CD4-positive, alpha-beta T cell (primary cell): ENCODE results near the gene C6orf62. TPM values are rescaled to one million over a fixed set of nuclear protein-coding genes. Genes with fewer than 3 reads are reported as not detected.

ENCODE experiments used
- ATAC-seq: fragments of 200-7000 bp; cut with Tn5 transposase; one replicate; pipeline ENCODE4 v1.10.0; 2022; ENCODE audit warnings: mild to moderate bottlenecking; ENCODE audit not compliant: poor library complexity
- CTCF ChIA-PET: fragments of 350-600 bp; sonication (Branson Sonifier 250); formaldehyde crosslinking; loops from one replicate; lab custom pipeline; 2021; ENCODE audit warnings: antibody characterized with exemption, inconsistent platforms; lab: Charles Lee
- POLR2A ChIA-PET: fragments of 350-600 bp; sonication (Branson Sonifier 250); formaldehyde crosslinking; loops from one replicate; lab custom pipeline; 2021; ENCODE audit warnings: antibody characterized with exemption, inconsistent platforms; lab: Charles Lee
- DNase-seq, 14 experiments: peaks; one replicate each; pipeline ENCODE4 v3.0.0-alpha.2; 2013 to 2020; ENCODE audit warnings: mixed read lengths in 2 of 14
- H3K27ac ChIP-seq, 2 donors: one replicate each; pipeline versions ENCODE4 v1.5.1 to v1.7.0; 2013; ENCODE audit warnings: low read length in 2 of 2, low read depth in 1 of 2, mild to moderate bottlenecking in 1 of 2
- H3K27me3 ChIP-seq, 2 experiments: 1 replicate in 1 of 2; 2 replicates in 1 of 2; pipeline versions ENCODE4 v1.6.1 to v1.7.0; 2013; ENCODE audit warnings: low read length in 2 of 2, control low read depth in 1 of 2, mild to moderate bottlenecking in 1 of 2, moderate library complexity in 1 of 2; ENCODE audit not compliant: insufficient read depth in 2 of 2, control insufficient read depth in 1 of 2
- H3K36me3 ChIP-seq: one replicate; pipeline ENCODE4 v1.6.1; 2013; ENCODE audit warnings: low read length, control low read depth; ENCODE audit not compliant: insufficient read depth
- H3K4me1 ChIP-seq: one replicate; pipeline ENCODE4 v1.6.1; 2013; ENCODE audit warnings: low read length, control low read depth; ENCODE audit not compliant: insufficient read depth
- H3K4me3 ChIP-seq: one replicate; pipeline ENCODE4 v1.5.1; 2013; ENCODE audit warnings: mild to moderate bottlenecking, low read length, moderate library complexity
- H3K9me3 ChIP-seq, 2 experiments: 1 replicate in 1 of 2; 2 replicates in 1 of 2; pipeline versions ENCODE4 v1.6.1 to v1.7.0; 2013; ENCODE audit warnings: low read length in 2 of 2, mild to moderate bottlenecking in 2 of 2, control low read depth in 1 of 2, moderate library complexity in 1 of 2; ENCODE audit not compliant: control insufficient read depth in 1 of 2, insufficient read depth in 1 of 2
- H3K27ac Mint-ChIP-seq: one replicate; pipeline ENCODE4 v1.8.0; 2020; ENCODE audit warnings: mixed read lengths
- H3K27me3 Mint-ChIP-seq: one replicate; pipeline ENCODE4 v1.8.0; 2021; ENCODE audit warnings: mixed read lengths
- H3K36me3 Mint-ChIP-seq: one replicate; pipeline ENCODE4 v1.8.0; 2021; ENCODE audit warnings: low read depth, mixed read lengths
- H3K4me1 Mint-ChIP-seq: one replicate; pipeline ENCODE4 v1.8.0; 2021; ENCODE audit warnings: low read depth, mixed read lengths
- H3K4me3 Mint-ChIP-seq: one replicate; pipeline ENCODE4 v1.8.0; 2020; ENCODE audit warnings: mild to moderate bottlenecking, mixed read lengths
- H3K9me3 Mint-ChIP-seq: one replicate; pipeline ENCODE4 v1.8.0; 2020; ENCODE audit warnings: mixed read lengths
- CTCF ChIP-seq: fragments of 200-600 bp; IDR thresholded peaks from one replicate; pipeline ENCODE4 v1.8.0; 2022; ENCODE audit warnings: antibody characterized with exemption, mild to moderate bottlenecking
- intact Hi-C, 2 experiments: fragments of 100-400 bp; cut with DNase I in 1 of 2; cut with micrococcal nuclease in 1 of 2; formaldehyde crosslinking; loops; one replicate each; pipeline versions ENCODE4 v1.15.1 to v1.9.0; 2023 to 2025; cut with DNase I, micrococcal nuclease
- total RNA-seq, 174 experiments: library from RNA in 2 of 174; stranded (reverse) in 2 of 174; gene quantifications; one replicate each; pipeline ENCODE4 v1.2.3 and lab custom pipeline; 2021 to 2026

C6orf62 gene
- total RNA-seq, 2 experiments from 2014 or later, result 108 to 111 TPM

DNA sequence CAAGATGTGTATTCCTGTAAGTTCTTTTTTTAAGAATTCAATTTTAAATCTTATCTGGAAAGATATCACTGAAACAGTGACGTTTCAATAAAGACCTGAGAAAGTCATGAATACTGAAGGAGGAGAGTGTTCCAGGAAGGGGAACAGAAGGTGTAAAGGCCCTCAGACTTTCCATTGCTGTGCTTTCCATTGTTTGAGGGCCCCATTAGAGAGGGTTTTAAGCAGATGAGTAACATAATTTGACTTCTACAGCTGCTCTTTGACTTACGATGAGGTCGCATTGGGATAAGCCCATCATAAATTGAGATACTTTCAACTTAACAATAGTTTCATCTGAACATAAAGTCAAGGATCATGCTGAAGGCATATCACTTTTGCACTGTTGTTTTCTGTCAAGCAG lies 27.4 kb downstream of the C6orf62 start:
- Mint-ChIP-seq H3K27me3 (no peaks in the 10 kb centered on the region), H3K9me3 (no peaks in the 10 kb centered on the region), H3K4me1 (peaks cover 20% of the 10 kb centered on the region), H3K4me3 (no peak overlapping the region), H3K27ac (no peak overlapping the region), H3K36me3 (peaks cover 8% of the 10 kb centered on the region)
- no peak for DNase-seq
- H3K4me3 ChIP-seq, result no peak overlapping the region
- H3K27ac ChIP-seq, result no peak overlapping the region
- no peak for ATAC-seq
- no peaks in the 10 kb centered on the region for H3K9me3 ChIP-seq
- H3K4me1 ChIP-seq, result no peaks in the 10 kb centered on the region
- POLR2A ChIA-PET, result interaction anchor here (0.8 kb wide), 1 partner anchor 24 kb away, joined by 3 read pairs; the partner anchor contains the start of gene ACOT13
- CTCF ChIA-PET, result interaction anchor here (2.0 kb wide), 2 partner anchors 108 to 110 kb away, joined by 5 to 7 read pairs; no protein-coding TSS in a partner anchor
- TF ChIP-seq CTCF, result no peak
- no peaks in the 10 kb centered on the region for H3K27me3 ChIP-seq
- H3K36me3 ChIP-seq, result no peaks in the 10 kb centered on the region
- intact Hi-C loops, result loop anchor here in 1 of 2 experiments (5.0 to 10.0 kb wide), 2 partner anchors 197 to 264 kb away; partner anchors contain the start of gene ALDH5A1

- POLR2A ChIA-PET, result no interaction called here
- CTCF ChIA-PET, result interaction anchor here (1.0 kb wide), 1 partner anchor 107 kb away, joined by 3 read pairs; no protein-coding TSS in a partner anchor
- Histone ChIP-seq H3K27me3 (no peaks in the 10 kb centered on the region), H3K36me3 (no peaks in the 10 kb centered on the region), H3K4me3 (no peak overlapping the region), H3K4me1 (no peaks in the 10 kb centered on the region), H3K27ac (no peak overlapping the region), H3K9me3 (no peaks in the 10 kb centered on the region)
- ATAC-seq (no peak), DNase-seq (no peak)
- Mint-ChIP-seq H3K9me3 (no peaks in the 10 kb centered on the region), H3K36me3 (peaks cover 14% of the 10 kb centered on the region), H3K27ac (no peak overlapping the region), H3K4me3 (no peak overlapping the region), H3K4me1 (peaks cover 19% of the 10 kb centered on the region), H3K27me3 (no peaks in the 10 kb centered on the region)
- TF ChIP-seq CTCF, result no peak
- intact Hi-C loops, result loop anchor here in 1 of 2 experiments (5.0 to 10.0 kb wide), 2 partner anchors 196 to 263 kb away; partner anchors contain the start of gene ALDH5A1
Observed at GRCh38 chr6:24690593-24690992, 28.4 kb downstream of the C6orf62 start.

- intact Hi-C loops, result loop anchor here in 1 of 2 experiments (5.0 to 10.0 kb wide), 2 partner anchors 195 to 263 kb away; partner anchors contain the start of gene ALDH5A1
- no peaks in the 10 kb centered on the region for H3K4me1 ChIP-seq
- H3K27me3 Mint-ChIP-seq, result no peaks in the 10 kb centered on the region
- DNase-seq, result no peak
- no peak overlapping the region for H3K4me3 Mint-ChIP-seq
- ATAC-seq, result no peak
- no peak overlapping the region for H3K27ac ChIP-seq
- H3K4me3 ChIP-seq, result no peak overlapping the region
- H3K36me3 Mint-ChIP-seq, result peaks cover 14% of the 10 kb centered on the region
- peaks cover 15% of the 10 kb centered on the region for H3K4me1 Mint-ChIP-seq
- H3K36me3 ChIP-seq, result no peaks in the 10 kb centered on the region
- H3K9me3 ChIP-seq, result no peaks in the 10 kb centered on the region
- H3K27ac Mint-ChIP-seq, result no peak overlapping the region
- POLR2A ChIA-PET, result interaction anchor here (1.6 kb wide), 1 partner anchor 23 kb away, joined by 3 read pairs; the partner anchor contains the start of gene ACOT13
- no peak for TF ChIP-seq CTCF
- no peaks in the 10 kb centered on the region for H3K9me3 Mint-ChIP-seq
- H3K27me3 ChIP-seq, result no peaks in the 10 kb centered on the region
- CTCF ChIA-PET, result interaction anchor here (1.0 to 1.7 kb wide), 2 partner anchors 24 to 106 kb away, joined by 3 to 4 read pairs; partner anchors contain the start of genes ACOT13 and TDP2
Observed at GRCh38 chr6:24689964-24690363, 29.0 kb downstream of the C6orf62 start.
